ENCODE data around the gene SCPEP1.

The SCPEP1 gene

GRCh38 chr17:57008958-57009357 is 31.0 kb downstream of the SCPEP1 start:
- no peak overlapping the region for H3K27ac ChIP-seq
- no peak for TF ChIP-seq ZFX (IDR thresholded peaks at IDR 0.05; ENCODE audit: borderline replicate concordance)
- no peak for TF ChIP-seq CTCF (IDR thresholded peaks at IDR 0.05)

GRCh38 chr17:57009737-57010445 is 32.0 kb downstream of the SCPEP1 start:
- H3K27ac ChIP-seq, result no peak overlapping the region
- TF ChIP-seq CTCF (IDR thresholded peaks at IDR 0.05), result peak; percentile 77
- no peak for TF ChIP-seq ZFX (IDR thresholded peaks at IDR 0.05; ENCODE audit: borderline replicate concordance)

GRCh38 chr17:57010487-57010886 is 32.6 kb downstream of the SCPEP1 start:
- no peak for TF ChIP-seq ZFX (IDR thresholded peaks at IDR 0.05; ENCODE audit: borderline replicate concordance)
- H3K27ac ChIP-seq, result no peak overlapping the region

GRCh38 chr17:57011491-57012015 is 33.6 kb downstream of the SCPEP1 start:
- TF ChIP-seq CTCF (IDR thresholded peaks at IDR 0.05) (no peak), ZFX (IDR thresholded peaks at IDR 0.05; ENCODE audit: borderline replicate concordance) (no peak)
- no peak overlapping the region for H3K27ac ChIP-seq

GRCh38 chr17:57016071-57016763 is 38.3 kb downstream of the SCPEP1 start:
- H3K27ac ChIP-seq, result no peak overlapping the region
- TF ChIP-seq CTCF (IDR thresholded peaks at IDR 0.05) (no peak), ZFX (IDR thresholded peaks at IDR 0.05; ENCODE audit: borderline replicate concordance) (no peak)

- no peak for TF ChIP-seq CTCF (IDR thresholded peaks at IDR 0.05)
- no peak for TF ChIP-seq ZFX (IDR thresholded peaks at IDR 0.05; ENCODE audit: borderline replicate concordance)
- H3K27ac ChIP-seq, result no peak overlapping the region
These were observed 38.8 kb downstream of the SCPEP1 start for GRCh38 chr17:57016764-57017116.

GRCh38 chr17:57017625-57018024 is 39.7 kb downstream of the SCPEP1 start:
- H3K27ac ChIP-seq, result no peak overlapping the region
- TF ChIP-seq ZFX (IDR thresholded peaks at IDR 0.05; ENCODE audit: borderline replicate concordance) (no peak), CTCF (IDR thresholded peaks at IDR 0.05) (no peak)

All from 22Rv1 (cell line).